Measurements from ENCODE around the gene PNLIPRP3.

GRCh38 chr10:116477986-116478664 lies 50.5 kb downstream of the PNLIPRP3 start:
- no peak for TF ChIP-seq CTCF (IDR thresholded peaks at IDR 0.05)
- TF ChIP-seq POLR2A (IDR thresholded peaks at IDR 0.05) = no peak

Measured in transverse colon (tissue), 3 donors.